ENCODE data around the gene P3R3URF.

Gene P3R3URF

GRCh38 chr1:46131712-46132528, 44.4 kb downstream of the P3R3URF start:
- DNase-seq = peak; percentile 55

GRCh38 chr1:46131093-46131492, 45.2 kb downstream of the P3R3URF start:
- DNase-seq = peak; percentile 24

- DNase-seq = no peak
Observed at GRCh38 chr1:46130606-46131005, 45.7 kb downstream of the P3R3URF start.

GRCh38 chr1:46130121-46130520, 46.2 kb downstream of the P3R3URF start:
- no peak for DNase-seq

- DNase-seq = no peak
Observed at GRCh38 chr1:46128344-46128743, 47.9 kb downstream of the P3R3URF start.
